ENCODE results near the gene FLACC1.
"Not testable (repeated sequence)": the region's sequence is repeated elsewhere in the genome, so short reads cannot be mapped to it uniquely, and the experiment has no call there.

Gene FLACC1

DNA sequence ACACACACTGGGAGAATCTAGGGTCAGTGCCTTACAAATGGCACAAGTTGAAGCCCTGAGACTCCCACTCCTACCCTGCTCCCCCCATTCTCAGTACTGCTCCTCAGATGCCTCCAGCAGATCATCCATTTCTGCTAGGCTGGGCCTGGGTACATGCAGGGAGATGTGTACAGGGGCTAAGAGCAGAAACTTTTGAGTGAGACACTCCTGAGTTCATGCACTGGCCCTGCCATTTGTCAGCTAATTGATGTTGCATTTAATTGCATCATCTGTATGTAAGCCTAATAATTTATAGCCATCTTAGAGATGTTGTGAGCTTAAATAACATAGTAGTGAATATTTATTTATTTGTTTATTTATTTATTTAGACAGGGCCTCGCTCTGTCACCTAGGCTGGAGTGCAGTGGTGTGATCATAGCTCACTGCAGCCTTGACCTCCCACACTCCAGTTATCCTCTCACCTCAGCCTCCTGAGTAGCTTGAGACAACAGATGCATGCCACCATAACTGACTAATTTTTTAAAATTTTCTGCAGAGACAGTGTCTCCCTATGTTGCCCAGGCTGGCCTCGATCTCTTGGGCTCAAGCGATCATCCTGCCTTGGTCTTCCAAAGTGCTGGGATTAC lies 101.6 kb downstream of the FLACC1 start:
- no peak for DNase-seq (ENCODE audit: low read depth in 2 of 2)

DNA sequence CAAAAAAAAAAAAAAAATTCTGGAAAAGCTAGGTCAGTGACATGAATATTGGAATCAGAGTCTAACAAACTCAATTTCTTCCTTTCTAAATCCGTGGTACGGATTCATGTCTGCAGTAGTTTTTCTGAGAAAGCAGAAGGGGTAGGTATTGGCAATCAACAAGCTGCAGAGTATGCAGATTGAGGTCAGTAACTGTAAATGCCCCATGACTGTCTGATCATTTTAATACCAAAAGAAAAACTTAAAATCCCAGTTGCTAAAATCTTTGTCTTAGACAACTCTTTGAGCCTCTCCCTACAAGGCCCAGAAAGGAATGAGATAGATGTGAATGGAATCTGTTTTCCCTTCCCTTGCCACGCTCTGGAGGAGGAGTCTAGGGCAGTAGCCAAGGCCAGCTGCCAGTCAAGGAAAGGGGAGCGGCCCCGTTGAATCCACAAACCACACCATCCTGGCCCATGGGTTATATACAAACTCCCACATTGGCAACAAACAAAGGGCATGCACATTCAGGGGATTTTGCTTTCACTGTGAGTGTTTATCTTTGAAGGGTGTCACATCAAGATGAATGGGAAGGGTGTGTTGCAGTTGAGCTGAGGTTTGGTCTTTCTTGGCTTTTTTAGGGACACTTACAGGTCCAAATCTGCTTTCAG lies 102.9 kb downstream of the FLACC1 start:
- DNase-seq (ENCODE audit: low read depth in 2 of 2), result no peak

DNA sequence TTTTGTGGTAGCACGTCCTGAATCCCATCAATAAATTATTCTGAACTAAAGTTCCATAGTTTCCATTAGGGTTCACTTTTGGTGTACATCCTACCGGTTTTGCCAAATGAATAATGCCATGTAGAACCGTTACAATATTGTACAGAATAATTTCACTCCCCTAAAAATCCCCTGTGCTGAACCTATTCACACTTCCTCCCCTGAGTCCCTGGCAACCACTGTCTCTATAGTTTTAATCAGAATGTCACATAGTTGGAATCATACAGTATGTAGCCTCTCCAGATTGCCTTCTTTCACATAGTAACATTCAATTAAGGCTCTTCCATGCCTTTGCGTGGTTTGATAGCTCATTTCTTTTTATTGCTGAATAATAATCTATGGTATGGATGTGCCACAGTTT lies 106.4 kb downstream of the FLACC1 start:
- no peak for DNase-seq (ENCODE audit: low read depth in 2 of 2)

DNA sequence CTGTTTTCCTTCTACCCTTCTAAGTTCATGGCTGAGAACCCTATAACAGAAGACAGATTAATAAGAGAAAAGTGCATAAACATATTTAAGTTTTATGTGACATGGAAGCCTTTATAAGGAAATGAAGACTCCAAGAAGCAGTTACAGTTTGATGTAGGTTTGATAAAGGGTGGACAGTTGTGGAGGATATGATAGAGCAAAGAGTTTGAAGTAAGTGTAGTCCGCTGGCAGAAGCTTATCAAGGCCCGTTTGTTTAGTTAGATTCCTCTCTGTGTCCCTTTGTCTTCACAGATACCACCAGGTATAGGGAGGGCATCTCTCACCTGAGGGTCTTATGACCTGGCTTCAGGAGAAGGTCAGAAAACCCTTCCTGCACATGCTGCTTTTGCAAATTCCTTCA lies 107.3 kb downstream of the FLACC1 start:
- DNase-seq (ENCODE audit: low read depth in 2 of 2), result no peak

DNA sequence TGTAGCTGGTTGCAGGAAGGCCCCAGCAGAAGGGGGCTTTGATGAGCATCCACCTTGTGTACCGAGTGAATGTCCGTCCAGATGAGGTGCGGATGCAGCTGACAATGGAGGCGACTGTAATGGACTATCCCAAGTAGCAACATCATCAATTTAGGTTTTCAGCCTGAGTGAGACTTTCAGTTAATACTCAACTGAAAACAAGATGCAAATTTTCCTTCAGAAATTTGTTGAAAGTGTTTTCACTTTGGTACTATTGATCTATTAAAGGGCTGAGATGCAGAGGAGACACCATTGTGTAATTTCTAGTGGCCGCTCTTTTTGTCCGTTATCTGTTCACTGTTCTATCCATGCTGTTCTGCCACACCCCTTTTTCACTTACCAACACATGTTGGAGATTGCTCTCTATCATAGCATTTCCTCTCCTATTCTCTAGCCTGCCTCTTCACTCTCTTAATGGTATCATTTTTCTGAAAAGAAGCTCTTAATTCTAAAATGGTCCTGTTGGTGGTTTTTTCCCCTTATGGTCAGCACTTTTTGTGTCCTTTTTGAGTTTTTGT lies 108.8 kb downstream of the FLACC1 start:
- no peak for DNase-seq (ENCODE audit: low read depth in 2 of 2)

DNA sequence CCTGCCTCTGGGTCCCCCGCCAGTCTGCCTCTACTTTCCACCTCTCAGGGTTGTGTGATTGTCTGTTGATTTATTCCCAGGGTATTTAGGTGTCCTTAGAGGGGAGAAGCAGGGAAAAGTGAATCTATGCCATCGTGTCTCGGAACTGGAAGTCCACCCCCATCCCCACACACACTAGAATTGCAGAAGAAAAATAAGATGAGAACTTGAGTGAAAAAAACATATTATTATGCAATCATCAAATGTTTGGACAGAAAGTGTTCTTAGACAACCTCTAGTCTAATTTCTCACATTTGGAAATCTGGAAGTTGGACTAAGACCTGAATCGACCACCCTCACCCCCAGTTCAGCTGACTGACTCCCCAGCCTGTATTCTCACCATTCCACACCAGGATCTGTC lies 110.9 kb downstream of the FLACC1 start:
- DNase-seq (ENCODE audit: low read depth in 2 of 2), result no peak

DNA sequence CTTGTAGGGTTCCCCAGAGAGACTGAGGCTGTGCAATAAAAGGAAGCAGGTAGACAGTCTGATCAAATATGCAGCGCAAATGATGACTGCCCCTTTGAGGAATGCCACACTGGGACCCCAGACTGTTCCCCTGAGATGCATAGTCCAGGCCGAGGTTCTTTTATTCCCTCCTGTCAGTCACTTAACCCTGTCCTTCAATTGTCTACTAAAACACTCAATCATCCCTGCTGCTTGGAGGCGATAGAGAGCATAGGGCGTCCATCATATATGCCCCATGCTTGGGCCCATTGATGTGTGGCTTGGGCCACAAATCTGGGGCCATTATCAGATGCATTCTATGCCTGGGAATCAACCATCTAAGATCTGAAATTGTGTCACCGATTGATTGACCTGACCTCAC lies 112.3 kb downstream of the FLACC1 start:
- no peak for DNase-seq (ENCODE audit: low read depth in 2 of 2)

DNA sequence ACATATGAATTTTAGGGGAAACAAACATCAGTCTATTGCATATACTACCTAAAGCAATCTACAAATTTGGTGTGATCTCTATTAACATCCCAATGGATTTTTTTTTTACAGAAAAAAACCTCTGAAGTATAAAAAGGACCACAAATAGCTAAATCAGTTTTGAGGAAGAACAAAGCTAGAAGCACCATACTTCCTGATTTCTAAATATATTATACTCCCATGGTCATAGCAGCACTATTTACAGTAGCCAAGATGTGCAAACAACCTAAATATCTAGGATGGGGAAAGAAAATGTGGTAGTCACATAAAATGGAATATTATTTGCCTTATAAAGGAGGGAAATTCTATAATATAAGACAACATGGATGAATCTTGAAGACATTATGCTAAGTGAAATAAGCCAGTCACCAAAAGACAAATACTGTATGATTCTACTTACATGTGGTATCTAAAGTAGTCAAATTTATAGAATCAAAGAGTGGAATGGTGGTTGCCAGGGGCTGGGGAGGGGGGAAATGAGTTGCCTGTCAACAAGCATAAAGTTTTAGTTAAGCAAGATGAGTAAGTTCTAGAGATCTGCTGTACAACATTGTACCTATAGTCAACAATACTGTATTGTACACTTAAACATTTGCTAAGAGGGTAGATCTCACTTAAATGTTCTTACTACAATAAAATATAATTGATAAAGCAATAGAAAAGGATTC lies 114.4 kb downstream of the FLACC1 start:
- DNase-seq (ENCODE audit: low read depth in 2 of 2), result no peak

DNA sequence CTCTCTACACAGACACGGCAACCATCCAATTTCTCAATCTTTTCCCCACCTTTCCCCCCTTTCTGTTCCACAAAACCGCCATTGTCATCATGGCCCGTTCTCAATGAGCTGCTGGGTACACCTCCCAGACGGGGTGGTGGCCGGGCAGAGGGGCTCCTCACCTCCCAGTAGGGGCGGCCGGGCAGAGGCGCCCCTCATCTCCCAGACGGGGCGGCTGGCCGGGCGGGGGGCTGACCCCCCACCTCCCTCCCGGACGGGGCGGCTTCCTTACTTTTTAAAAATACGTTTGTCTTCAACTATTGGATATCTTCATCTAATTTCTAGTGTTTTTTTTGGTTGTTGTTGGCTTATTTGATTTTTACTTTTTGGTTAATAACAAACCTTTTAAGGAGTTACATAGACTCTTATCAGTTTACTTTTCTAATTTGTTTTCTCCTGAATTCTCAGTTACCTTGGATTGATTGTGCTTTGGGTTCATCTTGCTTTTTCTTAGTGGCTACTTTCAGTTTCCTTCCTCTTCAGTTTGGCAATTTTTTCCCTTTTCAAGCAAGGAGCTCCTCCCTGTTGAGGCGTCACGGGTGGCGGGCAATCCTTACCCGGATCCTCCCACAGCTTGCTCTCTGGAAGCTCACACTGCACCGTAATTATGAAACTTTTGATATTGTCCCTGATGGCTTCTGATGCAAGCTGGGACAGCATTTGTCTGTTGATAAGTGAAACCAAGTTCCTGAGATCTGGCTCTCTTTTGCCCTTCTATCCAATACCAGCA lies 117.8 kb downstream of the FLACC1 start:
- DNase-seq (ENCODE audit: low read depth in 2 of 2), result not testable (repeated sequence)
